NCI-H1092 (cell line): ENCODE data around the gene ZGRF1.
A peak's percentile ranks its signal among the peaks of the same experiment; 100 is the strongest.
"Not testable (repeated sequence)": the region's sequence is repeated elsewhere in the genome, so short reads cannot be mapped to it uniquely, and the experiment has no call there.

Experiments used
- DNase-seq: peaks from one replicate; lab custom pipeline; 2025; lab: John Stamatoyannopoulos, UW

Gene ZGRF1

DNA sequence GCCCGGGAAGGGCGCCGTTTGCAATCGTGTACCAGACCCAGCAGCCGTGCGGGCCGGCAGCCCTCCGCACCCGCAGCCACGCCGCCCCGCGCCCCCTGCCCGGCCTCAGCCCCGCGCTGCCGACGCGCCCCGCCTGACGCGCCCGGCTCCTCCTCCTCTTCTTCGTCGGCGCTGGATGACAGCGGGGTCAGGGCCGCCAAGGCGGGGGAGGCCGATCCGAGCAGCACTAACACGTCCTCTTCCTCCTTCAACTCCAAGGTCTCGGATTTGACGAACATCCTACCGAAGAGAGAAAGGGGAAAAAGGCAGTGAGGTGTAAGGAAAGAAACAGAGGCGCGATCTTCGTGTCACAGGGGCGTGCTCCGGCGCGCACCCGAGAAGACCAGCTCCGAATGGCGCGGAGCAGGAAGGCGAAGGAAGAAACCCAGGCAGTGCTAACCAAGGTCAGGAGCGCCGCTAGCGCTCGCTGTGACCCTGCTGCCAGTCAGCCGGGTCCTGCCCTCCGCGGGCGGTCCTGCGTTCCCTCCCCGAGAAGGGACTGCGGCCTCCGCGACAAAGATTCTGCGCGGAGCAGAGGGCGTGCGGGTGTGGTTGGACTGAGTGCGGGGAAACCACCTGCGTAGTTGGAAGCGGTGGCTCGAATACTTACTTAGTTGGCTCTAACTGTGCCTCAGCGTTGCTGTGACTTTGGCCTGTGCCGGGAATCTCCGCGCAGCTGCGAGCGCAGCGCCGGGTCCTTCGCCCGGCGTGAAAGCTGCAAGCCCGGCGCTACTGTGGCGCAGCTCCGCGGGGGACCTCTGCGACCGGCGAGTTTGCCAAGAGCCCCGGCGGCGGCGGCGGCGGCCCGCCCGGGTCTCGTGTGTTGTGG is 121.3 kb downstream of the ZGRF1 start:
- DNase-seq: peak; percentile 46

DNA sequence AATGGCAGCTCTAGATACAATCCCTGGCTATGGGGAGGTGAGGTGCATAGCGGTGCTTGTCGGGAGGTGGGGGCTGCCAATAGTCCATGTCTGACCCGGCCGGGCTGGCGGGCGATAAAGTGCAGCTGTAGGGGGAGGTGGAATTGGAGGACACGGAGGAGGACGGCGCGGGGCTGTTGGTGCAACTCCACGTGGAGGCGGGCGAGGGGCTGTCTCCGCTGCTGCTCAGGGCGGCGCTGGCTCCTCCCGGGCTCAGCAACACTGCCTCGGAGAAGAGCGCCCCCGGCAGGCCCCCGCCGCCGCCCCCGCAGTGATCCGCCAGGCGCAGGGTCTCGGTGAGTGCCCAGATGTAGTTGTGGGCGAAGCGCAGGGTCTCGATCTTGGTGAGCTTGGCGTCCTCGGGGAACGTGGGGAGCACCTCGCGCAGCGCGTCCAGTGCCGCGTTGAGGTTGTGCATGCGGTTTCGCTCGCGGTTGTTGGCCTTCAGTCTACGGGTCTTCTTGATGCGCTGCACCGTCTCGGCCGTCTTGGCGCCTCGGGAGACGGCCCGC is 122.0 kb downstream of the ZGRF1 start:
- DNase-seq: peak; percentile 42

DNA sequence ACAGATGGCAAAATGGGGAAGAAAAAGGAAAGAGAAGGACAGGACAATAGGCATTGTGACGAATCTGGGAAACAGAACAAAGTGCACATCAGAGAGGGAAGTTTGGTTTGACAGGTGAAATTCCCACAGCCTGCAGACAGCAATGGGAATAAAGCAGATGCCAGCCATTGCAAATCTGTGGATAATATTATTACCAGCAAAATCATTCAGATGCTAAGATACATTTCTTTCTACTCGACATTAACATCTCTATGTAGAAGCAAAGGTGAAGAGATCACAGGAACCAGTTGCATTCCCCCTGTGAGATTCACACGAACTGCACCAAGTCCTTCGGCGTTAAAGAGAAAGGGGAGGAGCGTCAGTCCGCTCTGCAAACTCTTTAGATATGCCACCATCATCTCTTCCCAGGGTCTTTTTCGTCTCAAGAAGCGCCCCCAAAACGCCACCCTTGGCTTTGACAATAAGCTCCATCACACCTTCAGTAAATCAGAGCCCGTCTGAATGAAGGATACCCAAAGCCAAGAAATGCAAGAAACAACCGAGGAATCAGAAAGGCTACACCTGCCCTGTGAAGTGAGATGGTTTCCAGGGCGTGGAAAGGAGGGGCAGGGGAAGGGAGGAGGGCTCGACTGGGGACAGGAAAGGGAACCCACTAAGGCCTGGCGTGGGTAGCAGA is 122.6 kb downstream of the ZGRF1 start:
- DNase-seq: no peak

DNA sequence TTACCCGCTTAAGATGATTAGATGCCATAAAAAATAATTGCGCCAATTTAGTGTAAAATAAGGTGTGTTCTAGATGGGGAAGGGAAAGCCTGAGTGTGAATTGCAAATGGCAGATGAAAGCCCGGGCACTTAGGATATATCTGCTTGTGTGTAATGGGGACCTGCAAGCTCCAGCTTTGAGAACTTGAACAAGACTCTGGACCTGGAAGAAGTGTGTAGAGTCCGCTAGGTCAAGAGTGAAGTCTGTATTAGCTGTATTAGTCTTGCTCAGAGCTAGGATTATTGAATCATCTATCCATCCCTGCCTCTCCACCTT is 124.9 kb downstream of the ZGRF1 start:
- DNase-seq: no peak

DNA sequence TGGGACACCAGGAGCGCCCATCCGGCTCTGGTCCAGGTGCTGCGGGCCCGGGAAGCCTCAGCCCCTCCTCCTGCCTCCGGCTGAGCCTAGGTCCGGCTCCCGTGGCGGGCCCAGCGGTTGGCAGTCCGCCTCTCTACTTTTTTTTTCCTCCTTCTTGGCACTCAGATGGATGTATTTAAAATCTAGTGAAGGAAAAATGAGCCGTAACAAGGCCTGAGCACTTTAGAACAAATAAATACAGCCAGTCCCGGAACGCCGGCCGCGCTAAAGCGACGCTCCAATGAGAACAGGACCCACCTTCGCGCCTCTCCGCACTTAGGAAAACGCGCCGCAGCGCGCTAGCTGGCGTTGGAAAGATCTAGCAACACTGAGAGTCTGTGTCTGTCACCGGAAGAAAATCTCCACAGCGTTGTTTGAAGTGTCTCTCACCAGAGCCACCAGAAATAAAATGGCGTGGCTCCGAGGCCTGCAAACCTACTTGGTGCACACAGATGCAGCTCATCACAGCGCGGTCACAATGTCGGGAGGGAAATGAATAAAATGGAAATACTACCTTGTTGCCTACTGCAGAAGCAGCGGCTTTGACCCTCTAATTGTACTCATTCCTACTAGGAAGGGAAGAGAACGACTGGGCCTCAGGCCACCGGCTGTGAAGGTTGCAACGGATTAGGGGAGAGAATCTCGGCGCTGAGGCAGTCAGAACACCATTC is 125.5 kb downstream of the ZGRF1 start:
- no peak for DNase-seq

DNA sequence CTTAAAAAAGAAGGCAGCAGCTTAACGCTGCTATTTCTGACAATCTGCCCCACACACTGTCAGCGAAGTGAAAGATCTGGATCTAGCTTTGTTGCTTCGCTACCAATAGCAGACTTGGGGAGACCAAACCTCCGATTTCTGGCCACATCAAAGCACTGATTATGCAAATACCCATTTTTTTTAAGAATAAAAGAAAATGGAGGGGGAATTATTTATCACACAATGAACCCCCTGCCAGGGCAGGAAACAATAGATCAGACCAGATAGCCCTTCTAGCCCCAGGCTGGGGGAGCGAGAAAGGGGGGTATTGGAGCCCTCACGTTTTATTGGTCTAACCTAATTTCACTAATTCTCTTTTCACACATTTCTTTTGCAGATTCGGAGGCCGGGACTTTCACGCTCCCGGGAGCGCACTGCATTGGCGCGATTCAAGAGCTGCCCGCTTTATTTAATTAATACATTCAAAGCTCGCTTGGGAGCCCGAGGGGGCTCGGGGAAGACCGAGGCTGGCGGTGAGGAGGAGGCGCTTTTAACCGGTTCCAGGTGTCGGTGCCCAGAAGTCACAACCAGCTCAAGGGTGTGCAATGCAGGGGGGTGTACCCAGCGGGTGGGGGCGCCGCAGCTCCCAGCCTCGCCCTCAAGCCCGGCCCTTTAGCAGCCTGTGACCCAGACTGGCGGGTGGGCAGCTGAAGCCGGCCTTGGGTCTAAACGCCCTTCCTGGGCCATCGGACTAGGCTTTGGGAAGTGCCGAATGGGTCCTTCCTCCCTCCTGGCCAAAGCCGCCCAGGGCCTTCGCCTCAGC is 126.2 kb downstream of the ZGRF1 start:
- no peak for DNase-seq

DNA sequence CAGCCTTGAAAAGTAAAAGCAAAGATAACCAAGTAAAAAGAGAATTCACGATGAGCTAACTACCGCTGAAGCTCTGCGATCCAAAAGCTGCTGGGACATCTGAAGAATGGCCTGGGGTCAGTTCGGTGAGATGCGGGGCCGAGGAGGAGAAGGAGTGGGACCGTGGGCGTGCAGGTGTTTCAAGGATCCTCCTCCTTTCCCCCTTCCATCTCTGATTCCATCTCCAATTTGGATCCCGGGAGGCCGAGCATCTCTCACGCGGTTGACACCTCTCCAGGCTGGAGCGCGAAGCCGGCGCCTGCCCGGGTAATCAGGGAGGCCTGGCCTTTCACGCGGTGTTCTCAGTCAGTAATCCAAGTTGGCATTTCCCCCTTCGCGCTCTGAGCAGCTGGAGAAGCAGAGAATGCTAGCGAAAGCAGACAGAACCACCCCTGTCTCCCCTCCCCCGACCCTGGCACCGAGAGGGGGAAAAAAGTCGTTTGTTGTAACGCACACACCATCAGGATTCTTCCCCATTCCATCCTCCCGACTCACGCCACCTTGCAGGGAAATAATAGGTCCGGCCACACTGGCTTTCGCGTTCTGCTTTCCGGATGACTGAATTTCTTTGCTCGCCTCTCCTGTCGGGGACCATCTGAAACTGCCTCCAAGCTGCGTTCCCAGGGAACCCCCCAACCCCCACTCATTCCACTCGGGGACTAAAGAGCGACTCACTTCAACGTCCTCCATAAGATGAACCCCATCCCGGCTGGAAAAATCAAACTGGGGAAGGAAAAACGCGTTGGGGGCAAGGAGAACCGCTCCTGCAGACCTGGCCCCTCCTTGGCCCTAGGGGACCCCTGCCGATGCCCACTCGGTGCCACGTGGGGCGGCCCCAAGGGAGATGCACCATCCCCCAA is 127.2 kb downstream of the ZGRF1 start:
- peak; percentile 68 for DNase-seq

DNA sequence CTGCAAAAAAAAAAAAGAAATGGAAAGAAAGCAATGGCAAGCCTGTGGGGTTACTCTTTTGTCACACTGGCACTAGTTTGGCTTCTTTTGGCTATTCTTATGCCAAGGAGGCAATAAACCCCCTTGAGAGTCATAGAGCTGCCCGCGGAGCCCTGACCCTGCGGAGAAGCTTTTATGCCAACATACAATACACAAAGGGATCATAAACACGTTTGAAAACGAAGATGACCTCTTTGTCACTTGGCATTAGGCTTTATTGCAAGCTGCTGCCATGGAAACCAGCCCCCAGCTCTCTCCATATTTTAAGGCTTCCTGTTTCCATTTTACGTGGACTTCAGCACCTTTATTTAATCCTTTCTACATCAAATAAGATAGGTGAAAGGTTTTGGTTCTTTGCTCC is 128.4 kb downstream of the ZGRF1 start:
- peak; percentile 70 for DNase-seq

DNA sequence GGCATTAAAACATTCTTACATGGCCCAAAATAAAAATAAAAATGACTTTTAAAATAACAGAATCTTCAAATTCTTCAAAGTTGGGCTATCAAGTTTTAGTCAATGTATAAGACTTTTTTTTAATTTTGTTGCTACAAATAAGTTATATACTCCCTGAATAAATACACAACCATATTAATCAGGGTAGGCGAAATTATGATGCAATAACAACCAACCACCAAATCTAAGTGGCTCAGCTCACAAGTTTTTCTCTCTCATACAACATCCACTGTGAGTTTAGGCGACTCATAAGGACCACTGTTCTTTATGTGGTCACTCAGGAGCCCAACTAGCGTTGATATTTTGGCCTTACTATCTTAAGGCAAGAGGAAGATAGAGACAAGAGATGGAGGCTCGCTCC is 131.9 kb downstream of the ZGRF1 start:
- no peak for DNase-seq

DNA sequence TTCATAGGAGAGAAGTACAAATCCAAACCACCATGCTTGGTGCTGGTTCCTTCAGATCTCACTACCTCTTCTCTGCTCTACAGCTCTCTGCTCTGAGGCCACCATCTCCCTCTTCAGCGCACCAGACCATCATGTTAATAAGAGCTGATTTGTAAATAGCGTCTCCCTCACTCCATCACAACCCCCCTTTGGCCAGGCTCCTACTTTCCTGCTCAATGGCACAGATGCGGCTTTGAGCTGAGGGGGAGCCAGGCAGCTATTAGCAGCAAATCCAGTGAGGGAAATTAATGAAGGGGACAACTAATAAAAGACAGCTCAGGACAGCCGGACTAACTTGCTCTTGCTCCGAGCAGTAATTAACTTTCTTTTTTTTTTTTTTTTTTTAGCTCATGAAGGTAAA is 133.8 kb downstream of the ZGRF1 start:
- DNase-seq: no peak

DNA sequence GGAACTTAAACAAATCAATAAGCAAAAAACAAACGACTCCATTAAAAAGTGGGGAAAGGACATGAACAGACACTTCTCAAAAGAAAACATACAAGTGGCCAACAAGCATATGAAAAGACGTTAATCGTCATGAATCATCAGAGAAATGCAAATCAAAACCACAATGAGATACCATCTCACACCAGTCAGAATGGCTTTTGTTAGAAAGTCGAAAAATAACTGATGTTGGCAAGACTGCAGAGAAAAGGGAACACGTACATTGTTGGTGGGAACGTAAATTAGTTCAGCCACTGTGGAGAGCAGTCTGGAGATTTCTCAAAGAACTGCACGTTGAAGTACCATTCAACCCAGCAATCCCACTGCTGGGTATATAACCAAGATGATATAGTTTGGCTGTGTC is 144.4 kb downstream of the ZGRF1 start:
- no peak for DNase-seq

DNA sequence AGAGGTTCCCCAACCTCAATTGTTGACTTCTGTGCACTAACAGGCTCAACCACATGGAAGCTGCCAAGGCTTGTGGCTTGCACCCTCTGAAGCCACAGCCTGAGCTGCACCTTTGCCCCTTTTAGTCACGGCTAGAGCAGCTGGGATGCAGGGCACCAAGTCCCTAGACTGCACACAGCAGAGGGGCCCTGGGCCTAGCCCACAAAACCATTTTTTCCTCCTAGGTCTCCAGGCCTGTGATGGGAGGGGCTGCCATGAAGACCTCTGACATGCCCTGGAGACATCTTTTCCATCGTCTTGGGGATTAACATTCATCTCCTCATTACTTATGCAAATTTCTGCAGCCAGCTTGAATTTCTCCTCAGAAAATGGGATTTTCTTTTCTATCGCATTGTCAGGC is 145.9 kb downstream of the ZGRF1 start:
- DNase-seq: not testable (repeated sequence)
